HEK293 (cell line): Measurements from ENCODE around the gene CCBE1.

Experiments used
- YY1 ChIP-seq: fragments of 450-650 bp; formaldehyde crosslinking; IDR thresholded peaks from 2 replicates; pipeline ENCODE4 v1.5.1; 2018; ENCODE audit warnings: missing biosample characterization, missing genetic modification characterization
- ZFHX2 ChIP-seq: fragments of 450-650 bp; formaldehyde crosslinking; conservative IDR thresholded peaks from 2 replicates; pipeline ENCODE4 v1.5.1; 2016; ENCODE audit warnings: missing biosample characterization, missing genetic modification characterization
- ZNF155 ChIP-seq: fragments of 450-650 bp; formaldehyde crosslinking; IDR thresholded peaks from 2 replicates; pipeline ENCODE4 v1.5.1; 2016; ENCODE audit warnings: missing biosample characterization, missing genetic modification characterization
- ZNF366 ChIP-seq: fragments of 450-650 bp; formaldehyde crosslinking; conservative IDR thresholded peaks from 2 replicates; pipeline ENCODE4 v1.5.1; 2016; ENCODE audit warnings: missing biosample characterization, missing genetic modification characterization
- ZNF600 ChIP-seq: fragments of 450-650 bp; formaldehyde crosslinking; IDR thresholded peaks from 2 replicates; pipeline ENCODE4 v1.5.1; 2016; ENCODE audit warnings: missing biosample characterization, missing genetic modification characterization
- TF ChIP-seq, protein P1 (sequence below): fragments of 450-650 bp; formaldehyde crosslinking; IDR thresholded peaks from 2 replicates; pipeline ENCODE4 v1.5.1; 2016; ENCODE audit warnings: missing biosample characterization, missing genetic modification characterization

DNA sequence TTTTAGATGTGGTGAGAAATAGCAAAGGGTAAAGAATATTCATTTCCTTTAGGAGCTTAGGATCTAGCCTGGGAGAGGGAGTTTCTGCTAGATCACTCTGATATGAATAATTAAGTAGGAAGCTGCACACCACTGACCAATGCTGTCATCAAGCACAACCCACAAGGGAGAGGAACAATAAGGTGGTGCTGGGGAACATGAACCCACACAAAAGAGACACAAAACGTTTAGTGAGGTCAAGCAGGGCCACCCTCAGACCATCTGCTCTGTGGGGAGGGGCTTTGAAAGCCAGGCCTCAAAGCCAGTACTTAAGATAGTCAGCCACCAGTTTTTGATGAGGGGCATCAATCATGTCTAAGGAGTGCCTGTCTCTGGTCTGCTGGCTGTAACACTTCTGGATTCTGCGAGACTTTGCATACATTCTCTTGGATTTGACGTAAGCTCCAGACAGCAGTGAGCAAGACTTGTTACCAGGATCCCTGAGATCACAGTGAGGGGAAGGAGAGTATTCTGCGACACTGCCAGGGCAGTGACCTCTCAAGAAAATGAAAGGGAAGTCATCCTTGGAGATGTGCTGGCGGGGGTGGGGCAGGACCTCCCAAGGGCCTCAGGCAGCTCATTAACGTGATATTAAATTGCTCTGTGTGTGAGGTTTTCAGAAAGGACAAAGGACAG, 127.0 kb downstream of the CCBE1 start:
- TF ChIP-seq ZFHX2: no peak
- TF ChIP-seq ZNF366: no peak
- TF ChIP-seq YY1 (tag by site-specific recombination): no peak
- TF ChIP-seq, protein P1, sequence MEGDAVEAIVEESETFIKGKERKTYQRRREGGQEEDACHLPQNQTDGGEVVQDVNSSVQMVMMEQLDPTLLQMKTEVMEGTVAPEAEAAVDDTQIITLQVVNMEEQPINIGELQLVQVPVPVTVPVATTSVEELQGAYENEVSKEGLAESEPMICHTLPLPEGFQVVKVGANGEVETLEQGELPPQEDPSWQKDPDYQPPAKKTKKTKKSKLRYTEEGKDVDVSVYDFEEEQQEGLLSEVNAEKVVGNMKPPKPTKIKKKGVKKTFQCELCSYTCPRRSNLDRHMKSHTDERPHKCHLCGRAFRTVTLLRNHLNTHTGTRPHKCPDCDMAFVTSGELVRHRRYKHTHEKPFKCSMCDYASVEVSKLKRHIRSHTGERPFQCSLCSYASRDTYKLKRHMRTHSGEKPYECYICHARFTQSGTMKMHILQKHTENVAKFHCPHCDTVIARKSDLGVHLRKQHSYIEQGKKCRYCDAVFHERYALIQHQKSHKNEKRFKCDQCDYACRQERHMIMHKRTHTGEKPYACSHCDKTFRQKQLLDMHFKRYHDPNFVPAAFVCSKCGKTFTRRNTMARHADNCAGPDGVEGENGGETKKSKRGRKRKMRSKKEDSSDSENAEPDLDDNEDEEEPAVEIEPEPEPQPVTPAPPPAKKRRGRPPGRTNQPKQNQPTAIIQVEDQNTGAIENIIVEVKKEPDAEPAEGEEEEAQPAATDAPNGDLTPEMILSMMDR (tag by site-specific recombination): no peak
- no peak for TF ChIP-seq ZNF600 (tag by site-specific recombination)
- no peak for TF ChIP-seq ZNF155 (tag by site-specific recombination)
